ENCODE data around the gene LPP. TPM values are rescaled to one million over a fixed set of nuclear protein-coding genes. Genes with fewer than 3 reads are reported as not detected.

The LPP gene
- total RNA-seq, 1 donor from 2014 or later, result 93.9 TPM

- TF ChIP-seq, protein P1, sequence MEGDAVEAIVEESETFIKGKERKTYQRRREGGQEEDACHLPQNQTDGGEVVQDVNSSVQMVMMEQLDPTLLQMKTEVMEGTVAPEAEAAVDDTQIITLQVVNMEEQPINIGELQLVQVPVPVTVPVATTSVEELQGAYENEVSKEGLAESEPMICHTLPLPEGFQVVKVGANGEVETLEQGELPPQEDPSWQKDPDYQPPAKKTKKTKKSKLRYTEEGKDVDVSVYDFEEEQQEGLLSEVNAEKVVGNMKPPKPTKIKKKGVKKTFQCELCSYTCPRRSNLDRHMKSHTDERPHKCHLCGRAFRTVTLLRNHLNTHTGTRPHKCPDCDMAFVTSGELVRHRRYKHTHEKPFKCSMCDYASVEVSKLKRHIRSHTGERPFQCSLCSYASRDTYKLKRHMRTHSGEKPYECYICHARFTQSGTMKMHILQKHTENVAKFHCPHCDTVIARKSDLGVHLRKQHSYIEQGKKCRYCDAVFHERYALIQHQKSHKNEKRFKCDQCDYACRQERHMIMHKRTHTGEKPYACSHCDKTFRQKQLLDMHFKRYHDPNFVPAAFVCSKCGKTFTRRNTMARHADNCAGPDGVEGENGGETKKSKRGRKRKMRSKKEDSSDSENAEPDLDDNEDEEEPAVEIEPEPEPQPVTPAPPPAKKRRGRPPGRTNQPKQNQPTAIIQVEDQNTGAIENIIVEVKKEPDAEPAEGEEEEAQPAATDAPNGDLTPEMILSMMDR (conservative IDR thresholded peaks at IDR 0.05; ENCODE audit: low read depth, low read length), result no peak
- no peak for DNase-seq (ENCODE audit: low read depth)
- peak overlapping the region; percentile 29 for H3K4me3 ChIP-seq (ENCODE audit: low read depth, low read length)
Measured at GRCh38 chr3:188396900-188397299, 242.9 kb downstream of the LPP start.

DNA sequence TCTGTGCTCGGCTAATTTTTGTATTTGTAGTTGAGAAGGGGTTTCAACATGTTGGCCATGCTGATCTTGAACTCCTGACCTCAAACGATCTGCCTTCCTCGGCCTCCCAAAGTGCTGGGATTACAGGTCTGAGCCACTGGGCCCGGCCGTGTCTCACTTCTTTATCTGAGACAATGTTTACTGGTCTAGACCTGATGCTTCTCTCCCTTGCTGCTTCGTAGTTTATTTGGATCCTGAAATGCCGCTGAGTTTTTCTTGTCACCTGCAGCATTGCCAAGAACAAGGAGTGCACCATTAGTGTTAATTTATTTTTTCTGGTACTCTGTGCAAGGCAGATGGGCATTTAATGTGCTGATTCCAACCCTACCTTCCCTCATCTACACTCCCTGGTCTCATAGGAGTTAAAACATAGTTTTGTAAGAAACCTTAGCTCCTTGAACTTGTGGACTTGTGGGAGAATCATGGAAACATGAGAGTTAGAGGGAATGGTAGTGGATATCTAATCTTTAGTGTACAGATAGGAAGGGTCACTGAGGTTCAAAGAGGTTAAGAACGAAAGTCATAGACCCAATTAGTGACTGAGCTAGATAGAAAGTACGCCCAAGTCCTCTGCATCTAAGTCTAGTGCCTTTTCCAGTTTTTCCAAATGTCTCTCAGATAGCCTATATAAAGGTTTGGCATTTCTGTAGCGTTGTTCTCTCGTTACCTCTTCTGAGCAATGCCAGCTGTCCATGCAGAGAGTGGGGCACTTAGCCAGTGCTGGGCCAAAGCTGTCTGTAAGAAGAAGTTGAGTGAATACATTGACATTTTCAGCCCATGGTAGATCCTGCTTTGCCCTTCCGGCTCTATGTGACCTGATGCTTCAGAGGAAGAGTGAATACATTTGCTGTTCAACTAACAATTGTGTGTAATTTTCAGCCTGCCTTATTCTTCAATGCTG lies 244.1 kb downstream of the LPP start:
- peak overlapping the region; percentile 29 for H3K4me3 ChIP-seq (ENCODE audit: low read depth, low read length)
- TF ChIP-seq, protein P1 (conservative IDR thresholded peaks at IDR 0.05; ENCODE audit: low read depth, low read length), result no peak
- no peak for DNase-seq (ENCODE audit: low read depth)

DNA sequence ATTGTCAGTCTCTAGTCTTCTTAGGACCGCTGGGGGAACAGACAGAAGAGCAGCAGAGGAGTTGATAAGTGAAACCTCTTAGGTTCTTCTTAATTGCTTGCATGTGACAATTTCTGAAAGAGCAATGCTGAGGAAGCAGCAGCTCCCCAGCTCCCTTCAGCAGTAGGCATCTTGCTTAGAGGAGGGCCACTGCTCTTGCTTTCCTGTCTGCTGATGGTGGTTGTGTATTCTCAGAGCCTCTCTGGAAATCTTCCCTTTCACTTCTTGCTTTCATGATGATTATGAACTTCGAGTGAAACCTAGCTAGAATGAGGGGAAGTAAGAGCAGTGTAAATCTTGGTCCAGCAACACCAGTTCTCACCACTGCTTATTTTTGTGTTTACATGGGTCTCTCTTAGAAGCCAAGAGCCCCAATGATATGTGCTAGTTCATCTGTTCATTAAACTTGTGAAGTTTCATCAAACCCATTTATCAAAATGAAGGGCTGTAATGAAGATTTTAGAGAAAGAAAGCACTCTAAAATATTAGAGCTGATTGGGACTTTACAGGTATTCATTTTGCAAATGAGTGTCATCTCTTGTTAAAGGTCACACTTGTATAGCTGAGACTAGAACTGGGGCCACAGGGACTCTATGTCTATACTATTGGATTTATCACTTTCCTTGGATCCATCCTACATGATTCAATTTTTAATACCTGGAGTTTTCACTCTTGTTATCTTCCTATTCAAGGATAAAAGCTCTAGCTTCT lies 246.7 kb downstream of the LPP start:
- H3K4me3 ChIP-seq (ENCODE audit: low read depth, low read length), result no peak overlapping the region
- TF ChIP-seq, protein P1 (conservative IDR thresholded peaks at IDR 0.05; ENCODE audit: low read depth, low read length), result no peak
- no peak for DNase-seq (ENCODE audit: low read depth)

DNA sequence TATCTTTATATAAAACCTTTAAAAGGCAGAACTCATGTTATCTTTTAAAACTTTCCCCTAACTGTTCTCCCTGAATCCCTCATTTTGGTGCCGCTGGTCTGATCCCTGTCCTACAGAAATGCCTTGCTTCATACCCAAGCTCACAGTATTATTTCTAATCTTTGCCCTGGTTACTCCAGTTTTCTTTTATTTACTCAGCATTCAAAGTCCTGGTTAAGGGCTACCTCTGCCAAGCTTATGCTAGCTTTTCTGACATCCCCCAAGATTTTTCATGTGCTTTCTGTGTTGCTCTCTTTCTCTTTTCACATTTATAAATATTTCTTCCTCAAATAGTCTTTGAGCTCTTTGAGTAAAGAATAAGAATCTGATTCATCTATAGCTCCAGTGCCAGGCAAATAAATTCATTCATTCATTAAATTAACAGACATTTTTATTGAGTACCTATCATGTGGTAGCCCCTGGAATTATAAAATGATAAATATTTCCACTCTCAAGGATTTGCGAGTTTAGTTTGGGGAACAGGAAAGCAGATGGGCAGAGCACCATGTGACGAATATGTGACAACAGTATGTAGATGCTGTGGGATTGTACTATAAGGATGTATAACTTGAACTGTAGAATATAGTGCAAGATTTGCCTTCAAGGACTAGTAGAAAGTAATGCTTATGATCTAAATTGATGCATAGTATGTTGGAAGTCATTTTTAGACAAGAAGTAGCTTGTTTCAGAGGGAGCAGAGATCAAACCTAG lies 247.5 kb downstream of the LPP start:
- no peak for DNase-seq (ENCODE audit: low read depth)
- no peak overlapping the region for H3K4me3 ChIP-seq (ENCODE audit: low read depth, low read length)
- TF ChIP-seq, protein P1 (conservative IDR thresholded peaks at IDR 0.05; ENCODE audit: low read depth, low read length), result no peak

- TF ChIP-seq, protein P1 (conservative IDR thresholded peaks at IDR 0.05; ENCODE audit: low read depth, low read length), result no peak
Measured at GRCh38 chr3:188402229-188402628, 248.3 kb downstream of the LPP start.

GRCh38 chr3:188403404-188403803 lies 249.4 kb downstream of the LPP start:
- no peak for DNase-seq (ENCODE audit: low read depth)

More at GRCh38 chr3:188402229-188402628, 248.3 kb downstream of the LPP start:
- H3K4me3 ChIP-seq (ENCODE audit: low read depth, low read length), result no peak overlapping the region
- no peak for DNase-seq (ENCODE audit: low read depth)

More at GRCh38 chr3:188403404-188403803, 249.4 kb downstream of the LPP start:
- no peak overlapping the region for H3K4me3 ChIP-seq (ENCODE audit: low read depth, low read length)
- TF ChIP-seq, protein P1 (conservative IDR thresholded peaks at IDR 0.05; ENCODE audit: low read depth, low read length), result no peak
